Endodermal cell (in vitro differentiated cells): ENCODE data around the gene SYT1. TPM values are rescaled to one million over a fixed set of nuclear protein-coding genes. Genes with fewer than 3 reads are reported as not detected.

ENCODE experiments used
- DNase-seq: peaks from one replicate; pipeline ENCODE4 v3.0.0-alpha.2; 2017
- H3K27ac ChIP-seq: 2 replicates; pipeline ENCODE4 v1.5.1; 2013; ENCODE audit warnings: mild to moderate bottlenecking, low read depth, low read length, moderate library complexity
- H3K27me3 ChIP-seq: 2 replicates; pipeline ENCODE4 v1.6.1; 2013; ENCODE audit warnings: mild to moderate bottlenecking, low read length, moderate library complexity; ENCODE audit not compliant: insufficient read depth, control insufficient read depth, poor library complexity, severe bottlenecking
- H3K36me3 ChIP-seq: 2 replicates; pipeline ENCODE4 v1.7.0; 2013; ENCODE audit warnings: mild to moderate bottlenecking, low read length, moderate library complexity; ENCODE audit not compliant: control insufficient read depth, insufficient read depth
- H3K4me1 ChIP-seq: one replicate; pipeline ENCODE4 v1.7.0; 2013; ENCODE audit warnings: low read length; ENCODE audit not compliant: control insufficient read depth, insufficient read depth
- H3K4me3 ChIP-seq: 2 replicates; pipeline ENCODE4 v1.5.1; 2013; ENCODE audit warnings: mild to moderate bottlenecking, low read length, moderate library complexity
- H3K9ac ChIP-seq: 2 replicates; pipeline ENCODE4 v1.6.1; 2013; ENCODE audit warnings: mild to moderate bottlenecking, low read length, moderate library complexity; ENCODE audit not compliant: poor library complexity, severe bottlenecking; ENCODE audit errors: extremely low read depth
- H3K9me3 ChIP-seq: 2 replicates; pipeline ENCODE4 v1.6.1; 2013; ENCODE audit warnings: mild to moderate bottlenecking, low read length, moderate library complexity; ENCODE audit not compliant: control insufficient read depth
- H3K27ac Mint-ChIP-seq: 2 replicates; pipeline ENCODE4 v1.8.0; 2020; ENCODE audit warnings: mixed read lengths
- H3K27me3 Mint-ChIP-seq: 2 replicates; pipeline ENCODE4 v1.8.0; 2021; ENCODE audit warnings: mild to moderate bottlenecking, mixed read lengths; ENCODE audit not compliant: insufficient read depth
- H3K36me3 Mint-ChIP-seq: 2 replicates; pipeline ENCODE4 v1.8.0; 2020; ENCODE audit warnings: low read depth, mixed read lengths
- H3K4me1 Mint-ChIP-seq: 2 replicates; pipeline ENCODE4 v1.8.0; 2020; ENCODE audit warnings: mixed read lengths
- H3K4me3 Mint-ChIP-seq: 2 replicates; pipeline ENCODE4 v1.8.0; 2020; ENCODE audit warnings: mild to moderate bottlenecking, moderate library complexity, mixed read lengths
- H3K9me3 Mint-ChIP-seq: 2 replicates; pipeline ENCODE4 v1.8.0; 2020; ENCODE audit warnings: mild to moderate bottlenecking, mixed read lengths
- WGBS, 2 experiments: methylation state at CpG; one replicate each; pipeline versions ENCODE4 v1.1.5 to v1.1.7; 2013; ENCODE audit warnings: missing lambda C conversion rate in 2 of 2, mixed read lengths in 1 of 2; ENCODE audit not compliant: insufficient coverage in 1 of 2, insufficient read length in 1 of 2; 5-methylcytosine and 5-hydroxymethylcytosine counted together
- total RNA-seq, 2 donors: library from RNA; stranded (reverse); fragmentation: NEBNext Ultra II Directional in 1 of 2; extraction: Animal tissue kit (Norgen Biotek cat#: 25700) in 1 of 2; gene quantifications; 2 replicates in 1 of 2; 3 replicates in 1 of 2; pipeline ENCODE4 v1.2.1, GENCODE V29; 2021
- TF ChIP-seq, protein P1 (sequence below): fragments of 200-600 bp; sonication (generic); conservative IDR thresholded peaks from 2 replicates; pipeline ENCODE4 v1.5.0; 2021; ENCODE audit warnings: antibody characterized with exemption, mild to moderate bottlenecking

Gene SYT1
- total RNA-seq, 2 donors from 2014 or later: 6.8 to 10.7 TPM

GRCh38 chr12:79048962-79049361, 184.4 kb downstream of the SYT1 start:
- H3K9me3 ChIP-seq: peaks cover 3% of the 10 kb centered on the region
- H3K36me3 ChIP-seq: no peaks in the 10 kb centered on the region
- no peak for DNase-seq
- no peaks in the 10 kb centered on the region for H3K27me3 Mint-ChIP-seq
- H3K36me3 Mint-ChIP-seq: no peaks in the 10 kb centered on the region
- no peak overlapping the region for H3K9ac ChIP-seq
- 90 to 100% methylated on average over 2 to 3 of the region's 3 CpGs for WGBS, 2 experiments
- H3K4me3 Mint-ChIP-seq: no peak overlapping the region
- H3K9me3 Mint-ChIP-seq: no peaks in the 10 kb centered on the region
- H3K4me3 ChIP-seq: no peak overlapping the region
- no peak overlapping the region for H3K27ac ChIP-seq
- no peaks in the 10 kb centered on the region for H3K4me1 ChIP-seq
- no peaks in the 10 kb centered on the region for H3K4me1 Mint-ChIP-seq
- no peaks in the 10 kb centered on the region for H3K27me3 ChIP-seq
- TF ChIP-seq, protein P1, sequence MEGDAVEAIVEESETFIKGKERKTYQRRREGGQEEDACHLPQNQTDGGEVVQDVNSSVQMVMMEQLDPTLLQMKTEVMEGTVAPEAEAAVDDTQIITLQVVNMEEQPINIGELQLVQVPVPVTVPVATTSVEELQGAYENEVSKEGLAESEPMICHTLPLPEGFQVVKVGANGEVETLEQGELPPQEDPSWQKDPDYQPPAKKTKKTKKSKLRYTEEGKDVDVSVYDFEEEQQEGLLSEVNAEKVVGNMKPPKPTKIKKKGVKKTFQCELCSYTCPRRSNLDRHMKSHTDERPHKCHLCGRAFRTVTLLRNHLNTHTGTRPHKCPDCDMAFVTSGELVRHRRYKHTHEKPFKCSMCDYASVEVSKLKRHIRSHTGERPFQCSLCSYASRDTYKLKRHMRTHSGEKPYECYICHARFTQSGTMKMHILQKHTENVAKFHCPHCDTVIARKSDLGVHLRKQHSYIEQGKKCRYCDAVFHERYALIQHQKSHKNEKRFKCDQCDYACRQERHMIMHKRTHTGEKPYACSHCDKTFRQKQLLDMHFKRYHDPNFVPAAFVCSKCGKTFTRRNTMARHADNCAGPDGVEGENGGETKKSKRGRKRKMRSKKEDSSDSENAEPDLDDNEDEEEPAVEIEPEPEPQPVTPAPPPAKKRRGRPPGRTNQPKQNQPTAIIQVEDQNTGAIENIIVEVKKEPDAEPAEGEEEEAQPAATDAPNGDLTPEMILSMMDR: no peak
- H3K27ac Mint-ChIP-seq: no peak overlapping the region

DNA sequence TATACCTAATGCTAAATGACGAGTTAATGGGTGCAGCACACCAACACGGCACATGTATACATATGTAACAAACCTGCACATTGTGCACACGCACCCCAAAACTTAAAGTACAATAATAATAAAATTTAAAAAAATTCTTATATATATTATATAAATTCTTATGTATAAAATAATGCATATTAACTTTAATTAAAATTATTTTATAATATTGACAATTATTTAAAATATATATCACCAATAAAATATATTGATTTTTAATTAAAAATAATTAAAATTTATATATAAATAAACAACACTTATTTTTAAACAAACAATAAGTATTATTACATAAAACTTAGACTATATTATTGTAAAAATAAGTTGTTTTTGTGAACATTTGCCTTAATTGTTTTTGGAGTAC, 188.8 kb downstream of the SYT1 start:
- H3K4me3 Mint-ChIP-seq: no peak overlapping the region
- H3K9ac ChIP-seq: no peak overlapping the region
- H3K27me3 Mint-ChIP-seq: no peaks in the 10 kb centered on the region
- no peak overlapping the region for H3K4me3 ChIP-seq
- H3K36me3 Mint-ChIP-seq: no peaks in the 10 kb centered on the region
- no peak overlapping the region for H3K27ac Mint-ChIP-seq
- H3K4me1 ChIP-seq: no peaks in the 10 kb centered on the region
- TF ChIP-seq, protein P1: no peak
- no peaks in the 10 kb centered on the region for H3K9me3 ChIP-seq
- H3K36me3 ChIP-seq: no peaks in the 10 kb centered on the region
- H3K9me3 Mint-ChIP-seq: no peaks in the 10 kb centered on the region
- peaks cover 3% of the 10 kb centered on the region for H3K4me1 Mint-ChIP-seq
- WGBS, 2 experiments: no CpG with 5 or more reads among the region's 3 CpGs
- no peaks in the 10 kb centered on the region for H3K27me3 ChIP-seq
- no peak for DNase-seq
- H3K27ac ChIP-seq: no peak overlapping the region

GRCh38 chr12:79055926-79056674, 191.5 kb downstream of the SYT1 start:
- no peaks in the 10 kb centered on the region for H3K27me3 Mint-ChIP-seq

More at GRCh38 chr12:79055926-79056674, 191.5 kb downstream of the SYT1 start:
- Mint-ChIP-seq H3K9me3 (no peaks in the 10 kb centered on the region), H3K4me1 (peaks cover 5% of the 10 kb centered on the region), H3K27ac (no peak overlapping the region), H3K36me3 (no peaks in the 10 kb centered on the region), H3K4me3 (no peak overlapping the region)
- no peaks in the 10 kb centered on the region for H3K9me3 ChIP-seq
- no peak for DNase-seq
- H3K4me1 ChIP-seq: no peaks in the 10 kb centered on the region
- no peak overlapping the region for H3K4me3 ChIP-seq
- 96% methylated on average over 3 of the region's 3 CpGs; no CpG with 5 or more reads in 1 of the 2 experiments for WGBS, 2 experiments
- H3K36me3 ChIP-seq: no peaks in the 10 kb centered on the region
- H3K9ac ChIP-seq: no peak overlapping the region
- no peak overlapping the region for H3K27ac ChIP-seq
- no peaks in the 10 kb centered on the region for H3K27me3 ChIP-seq
- TF ChIP-seq, protein P1: no peak
